NCI-H1417 treated with DMSO at 0.1 percent for 48 hours (cell line): Measurements from ENCODE around the gene MTMR3.
"Not testable (repeated sequence)": the region's sequence is repeated elsewhere in the genome, so short reads cannot be mapped to it uniquely, and the experiment has no call there.

Experiments
- DNase-seq: peaks from one replicate; lab custom pipeline; 2025; lab: John Stamatoyannopoulos, UW

MTMR3 gene

DNA sequence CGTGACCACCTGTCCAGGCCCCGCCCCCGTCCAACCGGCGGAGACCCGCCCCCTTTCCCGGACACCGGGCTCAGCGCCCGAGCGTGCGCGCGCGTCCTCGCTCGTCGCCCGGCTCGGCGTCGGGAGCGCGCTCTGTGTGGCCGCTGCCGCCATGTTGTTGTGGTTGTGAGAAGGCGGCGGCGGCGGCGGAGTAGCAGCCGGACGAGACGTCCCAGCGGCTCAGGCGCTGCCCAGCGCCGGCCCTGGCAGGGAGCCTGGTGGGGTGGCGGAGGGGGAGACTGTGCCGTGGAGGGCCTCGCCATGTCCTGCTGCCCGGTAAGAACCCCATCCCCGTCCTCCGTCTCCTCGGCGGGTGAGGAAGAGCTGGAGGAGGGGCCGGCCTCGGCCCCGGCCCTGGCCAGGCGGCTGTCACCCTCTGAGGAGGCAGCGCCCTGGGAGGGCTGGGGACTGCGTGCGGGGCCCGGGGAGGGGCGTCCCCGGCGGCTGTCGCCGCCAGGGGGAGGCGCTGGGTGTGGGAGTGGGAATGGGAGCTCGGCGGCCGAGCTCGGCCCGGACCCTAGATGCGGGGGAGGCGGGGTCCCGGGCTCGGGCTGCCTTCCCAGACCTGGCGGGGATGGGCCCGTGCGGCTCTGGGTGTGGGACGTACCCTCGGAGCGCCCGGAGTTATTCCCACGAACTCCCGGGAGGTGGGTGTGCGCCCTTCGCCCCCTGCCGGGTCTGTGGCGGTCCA, at the start of gene MTMR3:
MTMR3 (plus strand) TSS at position 130 of the 730 bp plus-strand sequence. CDS start 87,886 bp downstream, outside the sequence.
- peak; percentile 37 for DNase-seq

DNA sequence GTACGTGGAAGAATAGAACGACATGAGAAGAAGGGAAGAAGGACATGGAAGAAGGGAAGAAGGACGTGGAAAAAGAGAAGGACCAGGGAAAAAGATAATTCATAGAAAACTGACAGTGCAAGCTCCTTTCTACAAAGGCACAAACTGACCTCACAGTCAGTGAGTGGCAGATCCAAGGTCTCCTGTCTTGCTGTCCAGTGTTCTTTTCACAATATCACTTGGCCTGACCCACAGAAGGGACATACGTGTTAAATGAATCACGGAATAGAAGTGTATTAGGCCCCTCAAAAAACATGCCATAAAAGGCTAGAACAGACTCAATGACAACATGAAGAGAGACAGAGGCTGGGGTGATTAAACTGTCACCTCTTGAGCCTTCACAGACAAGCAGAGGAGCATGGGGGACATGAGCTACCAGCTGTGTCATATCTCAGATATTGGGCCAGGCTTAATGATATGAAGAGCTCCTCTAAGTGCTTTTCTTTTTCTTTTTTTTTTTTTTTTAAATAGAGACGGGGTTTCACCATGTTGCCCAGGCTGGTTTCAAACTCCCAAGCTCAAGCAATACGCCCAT, 49.5 kb upstream of the MTMR3 start:
- DNase-seq, result no peak

DNA sequence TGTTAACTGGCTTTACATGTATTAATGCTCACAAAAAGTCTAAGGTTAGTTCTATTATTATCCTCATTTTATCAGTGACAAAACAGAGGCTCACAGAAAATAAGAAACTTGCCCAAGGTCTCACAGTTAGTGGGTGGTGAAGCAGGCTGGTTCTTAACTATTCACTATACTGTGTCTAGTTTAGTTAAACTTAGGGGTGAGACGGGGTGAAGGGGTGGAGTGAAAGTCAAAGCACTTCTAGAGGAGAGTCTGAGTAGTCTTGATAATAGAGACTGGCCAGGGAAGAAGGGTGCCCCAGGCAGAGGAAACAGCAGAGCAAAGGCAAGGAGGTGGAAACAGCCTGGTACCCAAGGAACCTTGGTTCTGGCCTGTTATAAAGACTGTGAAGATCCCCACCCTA, 48.9 kb upstream of the MTMR3 start:
- DNase-seq, result no peak

DNA sequence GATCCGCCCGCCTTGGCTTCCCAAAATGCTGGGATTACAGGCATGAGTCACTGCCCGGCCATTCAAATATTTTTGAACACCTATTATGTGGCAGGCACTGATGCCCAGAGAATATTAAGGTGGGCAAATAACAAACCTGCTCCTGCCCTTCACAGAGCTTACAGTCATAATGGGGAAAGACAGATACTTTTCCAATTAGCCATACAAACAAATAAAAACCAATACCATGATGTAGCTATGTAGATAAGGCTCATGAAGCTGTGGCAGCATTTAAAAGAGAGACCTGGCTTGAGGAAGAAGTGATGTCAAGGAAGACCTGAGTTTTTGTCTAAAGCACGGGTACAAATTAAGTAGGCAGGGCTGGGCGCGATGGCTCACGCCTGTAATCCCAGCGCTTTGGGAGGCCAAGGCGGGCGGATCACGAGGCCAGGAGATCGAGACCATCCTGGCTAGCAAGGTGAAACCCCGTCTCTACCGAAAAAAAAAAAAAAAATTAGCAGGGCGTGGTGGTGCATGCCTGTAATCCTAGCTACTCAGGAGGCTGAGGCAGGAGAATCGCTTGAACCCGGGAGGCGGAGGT, 46.1 kb upstream of the MTMR3 start:
- DNase-seq, result not testable (repeated sequence)

DNA sequence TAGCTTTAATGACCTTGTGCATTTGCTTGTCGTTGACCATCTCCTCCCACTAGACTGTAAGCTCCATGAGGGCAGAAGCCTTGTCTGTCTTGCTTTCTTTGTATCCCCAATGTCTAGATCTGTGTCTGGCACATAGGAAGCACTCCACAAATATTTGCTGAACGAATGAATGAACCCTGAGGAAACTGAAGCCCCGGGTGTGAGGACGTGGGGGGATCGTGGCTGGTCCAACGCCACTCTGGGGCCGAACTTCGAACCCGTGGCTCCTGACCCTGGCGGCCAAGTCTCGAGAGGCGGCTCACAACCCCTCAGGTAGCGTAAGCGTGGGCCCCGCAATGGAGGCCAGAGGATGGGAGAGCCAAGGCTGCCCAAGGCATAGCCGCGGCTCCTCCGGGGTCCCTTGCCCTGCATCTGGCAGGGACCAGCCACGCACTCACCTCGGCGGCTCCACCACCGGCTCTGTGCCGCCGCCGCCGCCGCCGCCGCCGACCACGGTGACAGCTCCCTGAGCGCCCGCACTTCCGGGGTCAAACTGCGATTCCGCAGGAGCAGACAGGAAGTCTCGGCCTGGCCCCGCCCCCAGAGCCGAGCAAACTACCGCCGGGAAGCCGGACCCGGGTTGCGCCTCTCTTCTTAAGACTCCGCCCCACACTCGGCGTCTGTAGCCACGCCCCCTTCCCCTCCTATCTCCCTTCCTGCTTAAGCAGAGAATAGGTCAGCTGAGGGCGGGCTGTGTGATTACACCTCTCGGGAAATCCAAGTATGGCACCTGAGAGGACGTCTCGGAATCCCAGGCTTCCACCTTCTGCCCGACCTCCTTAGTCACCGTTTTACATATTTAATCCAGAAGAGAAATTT, 45.0 kb upstream of the MTMR3 start, which contains the start of gene ASCC2:
ASCC2 (minus strand) TSS at position 534 of the 858 bp plus-strand sequence. CDS start 5,949 bp downstream, outside the sequence.
- peak; percentile 57 for DNase-seq

DNA sequence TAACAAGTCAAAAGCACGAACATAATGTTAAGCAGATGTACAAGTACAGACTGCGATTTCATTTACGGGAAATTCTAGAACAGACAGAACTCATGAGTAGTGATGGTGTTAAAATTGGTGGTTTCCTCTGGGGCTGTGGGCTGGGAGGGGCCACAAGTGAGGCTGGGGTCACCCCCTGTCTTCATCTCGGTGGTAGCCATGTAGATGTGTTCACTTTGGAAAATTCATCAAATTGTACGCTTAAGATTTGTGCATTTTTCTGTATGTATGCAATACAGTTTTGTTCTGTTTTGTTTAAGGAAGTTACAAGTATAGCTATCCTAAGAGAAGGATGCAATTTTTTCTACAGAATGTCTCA, 44.4 kb upstream of the MTMR3 start:
- DNase-seq, result no peak

DNA sequence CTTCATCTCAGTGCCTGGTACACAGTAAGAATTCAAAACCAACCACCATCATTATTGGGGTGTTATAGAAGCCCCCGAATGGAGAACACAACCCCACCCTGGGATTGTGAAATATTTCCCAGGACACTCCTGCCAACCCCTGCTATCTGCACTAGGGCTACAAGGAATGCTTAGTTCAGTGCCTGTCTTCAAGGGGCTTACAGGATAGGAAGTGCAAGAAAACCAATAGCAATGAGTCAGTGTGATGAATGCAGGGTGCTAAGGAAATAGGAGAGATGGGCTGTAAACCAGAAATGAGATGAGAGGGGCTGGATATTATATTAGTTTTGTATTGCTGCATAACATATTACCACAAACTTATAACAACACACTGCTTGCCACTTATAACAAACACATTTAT, 43.9 kb upstream of the MTMR3 start:
- DNase-seq, result no peak

DNA sequence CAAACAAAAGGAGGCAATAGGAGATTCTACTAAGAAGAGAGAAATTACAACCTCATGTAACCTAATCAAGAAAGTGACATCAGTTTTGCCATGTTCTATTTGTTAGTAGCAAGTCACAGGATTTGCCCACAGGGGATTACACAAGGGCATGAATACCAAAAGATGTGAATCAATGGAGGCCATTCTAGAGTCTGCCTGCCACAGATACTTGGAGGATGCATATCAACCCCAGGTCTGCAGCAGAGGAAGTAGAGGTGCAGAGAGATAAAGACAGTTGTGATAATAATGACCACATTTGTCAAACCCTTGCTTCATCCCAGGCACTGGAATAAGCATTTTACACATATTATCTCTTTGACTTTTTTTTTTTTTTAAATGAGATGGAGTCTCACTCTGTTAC, 42.5 kb upstream of the MTMR3 start:
- DNase-seq, result no peak

DNA sequence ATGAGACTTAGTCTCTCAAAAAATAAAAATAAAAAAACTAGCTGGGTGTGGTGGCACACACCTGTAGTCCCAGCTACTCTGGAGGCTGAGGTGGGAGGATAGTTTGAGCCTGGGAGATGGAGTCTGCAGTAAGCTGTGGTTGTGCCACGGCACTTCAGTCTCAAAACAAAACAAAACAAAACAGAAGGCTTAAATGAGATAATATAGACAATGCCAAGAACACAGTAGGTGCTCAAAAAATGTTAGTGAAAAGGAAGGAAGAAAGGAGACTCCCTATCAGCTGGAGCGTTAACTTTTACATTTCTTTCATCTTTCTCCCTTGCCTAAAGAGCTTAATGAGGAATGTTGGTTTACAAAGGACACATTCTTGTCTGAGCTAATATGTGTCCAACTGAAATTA, 40.8 kb upstream of the MTMR3 start:
- no peak for DNase-seq

DNA sequence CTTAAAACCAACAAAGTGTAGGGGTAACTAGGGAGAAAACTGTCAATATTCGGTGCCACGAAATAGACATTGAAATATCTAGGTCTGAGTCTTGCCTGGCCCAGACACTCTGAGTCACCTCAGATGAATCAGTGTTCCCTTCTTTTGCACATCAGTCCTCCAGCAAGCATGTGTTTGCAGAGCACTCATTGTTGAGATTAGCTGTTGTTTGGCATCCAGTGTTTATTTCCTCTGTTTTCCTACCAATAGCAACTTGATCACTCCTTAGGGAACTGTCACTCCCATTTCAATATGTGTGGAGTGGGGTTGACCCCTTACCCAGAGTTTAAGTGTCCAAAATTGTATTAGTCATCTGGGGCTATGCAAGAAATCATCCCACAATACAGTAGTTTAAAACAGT, 40.2 kb upstream of the MTMR3 start:
- DNase-seq, result no peak

DNA sequence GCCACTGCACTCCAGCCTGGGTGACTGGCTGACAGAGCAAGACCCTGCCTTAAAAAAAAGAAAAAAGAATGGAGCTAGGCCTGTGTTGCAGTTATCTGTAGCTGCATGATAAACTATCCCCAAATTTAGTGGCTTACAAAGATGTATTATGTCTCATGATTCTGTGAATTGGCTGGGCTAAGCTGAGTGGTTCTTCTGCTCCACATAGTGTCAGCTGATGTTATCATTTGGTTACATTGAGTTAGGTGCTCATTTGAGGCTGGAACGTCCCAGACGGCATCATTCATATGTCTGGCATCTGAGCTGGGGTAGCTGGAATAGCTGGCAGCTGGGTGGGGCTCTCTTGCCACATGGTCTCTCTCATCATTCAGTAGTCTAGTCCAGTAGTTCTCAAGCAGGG, 36.7 kb upstream of the MTMR3 start:
- no peak for DNase-seq

DNA sequence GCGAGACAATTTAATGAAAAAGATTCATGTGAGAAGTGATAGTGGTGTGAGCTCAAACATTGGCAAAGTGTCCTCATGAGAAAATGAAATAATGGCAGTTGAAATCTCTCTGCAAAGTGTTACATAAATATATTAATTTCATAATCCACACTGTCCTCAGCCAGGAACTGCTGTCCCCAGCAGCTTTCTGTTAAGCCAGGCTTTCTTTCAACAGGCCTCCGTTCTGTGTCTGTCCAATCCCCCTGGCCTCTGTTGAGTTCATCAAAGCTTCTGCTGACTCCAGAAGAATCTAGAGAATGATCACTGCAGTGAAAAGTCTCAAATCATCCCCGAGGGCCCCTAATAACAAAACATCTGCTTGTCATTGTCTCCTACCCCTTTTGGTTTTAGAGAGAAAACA, 34.9 kb upstream of the MTMR3 start:
- no peak for DNase-seq

DNA sequence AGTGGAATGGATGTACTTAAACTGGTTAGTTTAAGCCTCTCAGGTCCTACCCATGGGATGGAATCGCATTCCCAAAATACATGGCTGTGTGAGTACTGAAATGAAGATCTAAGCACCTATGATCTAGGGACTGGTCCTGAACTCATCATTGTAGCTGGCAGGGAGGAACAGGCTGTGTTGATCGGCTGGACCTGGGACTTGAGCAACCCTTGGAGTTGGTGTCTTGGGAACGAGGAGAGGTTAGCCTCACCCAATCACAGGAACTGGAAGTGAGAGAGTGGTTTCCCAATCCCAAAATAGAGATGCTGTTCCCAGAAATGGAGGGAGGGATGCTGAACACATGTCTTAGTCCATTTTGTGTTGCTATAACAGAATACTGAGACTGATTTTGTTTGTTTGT, 28.5 kb upstream of the MTMR3 start:
- no peak for DNase-seq

DNA sequence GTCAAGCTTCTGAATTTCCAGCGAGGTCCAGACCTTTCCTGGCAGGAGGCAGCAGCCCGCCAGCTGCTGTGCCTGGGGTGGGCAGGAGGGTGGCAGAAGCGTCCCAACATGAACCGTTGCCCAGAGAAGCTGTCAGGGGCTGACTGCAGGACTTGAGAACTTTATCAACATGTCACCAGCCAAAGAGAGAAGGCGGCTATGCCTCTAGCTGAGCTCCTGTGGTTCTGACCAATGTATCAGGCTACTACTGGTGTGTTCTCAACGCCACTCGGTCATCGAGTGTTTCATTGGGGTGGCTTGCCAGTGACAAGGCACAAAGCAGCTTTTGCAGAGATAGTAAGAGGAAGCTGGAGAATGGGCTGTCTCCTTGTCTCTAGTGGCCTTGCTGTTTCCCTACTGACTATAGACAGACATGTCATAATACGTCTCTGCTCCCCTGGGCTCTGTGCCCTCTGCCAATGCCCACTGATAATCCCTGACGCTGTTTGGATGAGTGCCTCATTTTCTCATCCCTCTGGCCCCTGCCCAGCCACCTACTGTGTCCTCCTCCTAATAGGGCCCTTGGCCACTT, 27.3 kb upstream of the MTMR3 start:
- DNase-seq, result no peak

DNA sequence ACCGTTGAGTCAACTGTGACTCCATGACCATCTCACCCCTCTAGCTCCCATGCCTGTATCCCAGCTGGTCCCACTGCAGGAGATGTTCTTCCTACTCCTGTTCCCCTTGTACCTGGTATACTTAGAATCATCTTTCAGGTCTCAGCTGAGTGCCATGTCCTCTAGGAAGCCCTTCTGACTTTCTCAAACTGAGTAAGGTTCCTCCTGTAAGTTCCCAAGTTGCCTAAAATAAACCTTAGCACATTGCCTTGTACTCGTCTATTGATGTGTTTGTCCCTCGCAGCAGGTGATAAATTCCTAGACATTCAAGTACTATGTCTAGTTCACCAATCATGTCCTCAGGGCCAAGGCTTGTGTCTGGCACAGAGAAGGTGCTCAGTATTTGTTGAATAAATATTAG, 26.5 kb upstream of the MTMR3 start:
- no peak for DNase-seq

DNA sequence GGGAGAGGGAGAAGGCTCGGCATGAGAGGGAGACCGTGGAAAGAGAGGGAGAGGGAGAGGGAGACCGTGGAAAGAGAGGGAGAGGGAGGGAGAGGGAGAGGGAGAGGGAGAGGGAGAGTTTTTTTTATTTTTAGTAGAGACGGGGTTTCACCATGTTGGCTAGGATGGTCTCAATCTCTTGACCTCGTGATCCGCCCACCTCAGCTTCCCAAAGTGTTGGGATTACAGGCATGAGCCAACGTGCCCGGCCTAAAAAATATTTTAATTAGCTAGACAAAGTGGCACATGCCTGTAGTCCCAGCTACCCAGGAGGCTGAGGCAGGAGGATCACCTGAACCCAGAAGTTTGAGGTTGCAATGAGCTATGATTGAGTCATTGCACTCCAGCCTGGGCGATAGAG, 23.9 kb upstream of the MTMR3 start:
- not testable (repeated sequence) for DNase-seq

DNA sequence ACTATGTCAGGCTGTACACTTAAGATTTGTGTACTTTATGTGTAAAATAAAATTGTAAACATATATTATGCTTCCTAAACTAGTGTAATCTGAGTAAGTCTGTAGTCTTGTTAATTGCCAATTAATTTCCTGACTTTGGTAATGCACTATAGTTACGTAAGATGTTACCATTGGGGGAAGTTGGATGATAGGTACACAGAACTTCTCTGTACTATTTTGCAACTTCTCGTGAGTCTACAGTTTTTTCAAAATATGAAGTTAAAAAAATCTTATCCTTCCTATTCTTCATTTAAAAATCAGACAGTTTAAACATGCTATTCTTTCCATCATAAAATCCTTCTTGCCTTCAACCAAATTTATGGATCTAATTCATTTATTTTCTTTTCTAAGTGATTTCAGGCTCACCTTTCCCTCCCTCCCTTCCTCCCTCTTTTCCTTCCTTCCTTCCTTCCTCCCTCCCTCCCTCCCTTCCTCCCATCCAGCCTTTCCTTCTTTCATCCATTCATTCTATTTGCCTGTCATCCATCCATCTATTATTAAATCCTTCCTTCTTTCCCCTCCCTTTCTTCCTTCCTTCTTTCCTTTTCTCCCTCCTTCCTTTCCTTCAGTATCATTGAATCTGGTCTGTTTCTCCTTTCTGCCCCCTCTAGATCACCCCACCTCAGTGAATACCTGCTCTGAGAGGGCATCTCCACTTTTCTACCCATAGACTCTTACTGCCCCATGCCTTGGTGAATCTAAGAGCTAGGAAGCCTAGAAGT, 22.8 kb upstream of the MTMR3 start:
- DNase-seq, result no peak

DNA sequence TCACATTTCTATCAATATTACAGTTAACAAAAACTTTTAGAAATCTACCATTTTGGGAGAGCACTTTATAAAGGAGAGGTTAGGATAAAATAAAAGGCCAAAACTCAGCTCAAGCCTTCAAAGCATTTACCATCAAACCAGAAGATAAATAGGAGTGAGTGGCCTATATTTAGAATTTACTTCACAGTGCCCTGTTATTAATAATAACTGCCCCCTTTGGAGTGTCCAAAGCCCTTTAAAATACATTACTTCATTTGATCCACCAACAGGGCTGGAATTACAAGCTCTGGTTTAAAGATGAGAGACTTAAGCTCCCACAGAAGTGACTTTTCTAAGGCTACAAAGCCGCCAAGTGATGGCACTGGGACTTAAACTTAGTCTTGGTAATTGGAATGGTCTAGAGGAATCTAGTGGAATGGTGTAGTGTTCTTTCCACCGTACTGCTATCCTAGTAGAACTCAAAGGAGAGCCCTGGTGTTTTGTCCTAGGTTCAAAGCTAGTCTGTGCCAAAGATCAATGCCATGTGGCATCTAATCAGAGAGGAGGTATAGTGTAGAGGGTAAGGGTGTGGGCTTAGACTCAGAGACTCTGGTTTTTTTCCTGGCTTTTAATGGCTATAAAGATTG, 21.2 kb upstream of the MTMR3 start:
- DNase-seq, result no peak

DNA sequence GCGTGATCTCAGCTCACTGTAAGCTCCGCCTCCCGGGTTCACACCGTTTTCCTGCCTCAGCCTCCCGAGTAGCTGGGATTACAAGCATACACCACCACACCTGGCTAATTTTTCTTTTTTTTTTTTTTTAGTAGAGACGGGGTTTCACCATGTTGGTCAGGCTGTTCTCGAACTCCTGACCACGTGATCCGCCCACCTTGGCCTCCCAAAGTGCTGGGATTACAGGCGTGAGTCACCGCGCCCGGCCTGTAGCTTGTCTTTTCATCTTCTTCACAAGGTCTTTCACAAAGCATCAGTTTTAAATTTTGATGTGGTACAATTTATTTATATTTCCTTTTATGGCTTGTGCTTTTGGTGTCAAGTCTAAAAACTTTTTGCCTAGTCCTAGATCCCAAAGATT, 17.4 kb upstream of the MTMR3 start:
- not testable (repeated sequence) for DNase-seq

DNA sequence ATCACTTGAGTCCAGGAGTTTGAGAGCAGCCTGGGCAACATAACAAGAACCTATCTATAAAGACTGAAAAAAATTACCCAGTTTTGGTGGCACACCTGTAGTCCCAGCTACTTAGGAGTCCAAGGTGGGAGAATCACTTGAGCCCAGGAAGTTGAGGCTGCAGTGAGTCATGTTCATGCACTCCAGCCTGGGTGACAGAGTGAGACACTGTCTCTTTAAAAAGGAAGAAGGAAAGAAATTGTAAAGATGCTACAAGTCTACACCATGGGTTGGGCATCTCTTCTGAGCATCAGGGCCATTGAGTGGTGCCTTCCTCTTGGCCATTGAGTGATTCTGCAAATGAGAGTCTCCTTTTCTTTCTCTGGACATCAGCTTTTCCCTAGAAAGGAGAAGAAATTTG, 15.7 kb upstream of the MTMR3 start:
- DNase-seq, result no peak

DNA sequence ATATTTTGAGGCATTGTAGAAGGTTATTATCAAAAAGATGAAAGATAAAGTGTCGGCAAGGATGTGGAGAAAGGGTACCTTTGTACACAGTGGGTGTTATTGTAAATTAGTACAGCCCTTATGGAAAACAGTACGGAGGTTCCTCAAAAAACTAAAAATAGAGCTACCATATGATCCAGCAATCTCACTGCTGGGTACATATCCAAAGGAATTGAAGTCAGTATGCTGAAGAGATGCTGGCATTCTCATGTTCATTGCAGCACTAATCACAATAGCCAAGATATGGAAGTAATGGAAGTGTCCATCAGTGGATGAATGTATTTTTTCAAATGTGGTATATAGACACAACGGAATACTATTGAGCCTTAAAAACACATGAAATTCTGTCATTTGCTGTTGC, 15.1 kb upstream of the MTMR3 start:
- no peak for DNase-seq
